Lower lobe of right lung (tissue), 2 donors: ENCODE results near the gene ERFL. TPM values are rescaled to one million over a fixed set of nuclear protein-coding genes. Genes with fewer than 3 reads are reported as not detected.

ENCODE experiments used
- ATAC-seq, 2 donors: fragments of 200-7000 bp; cut with Tn5 transposase; one replicate each; pipeline ENCODE4 v1.9.1; 2020 to 2022; ENCODE audit warnings: mild to moderate bottlenecking in 2 of 2, moderate library complexity in 2 of 2
- DNase-seq: peaks from one replicate; pipeline ENCODE4 v3.0.0-alpha.2; 2020
- H3K27ac ChIP-seq: fragments of 200-600 bp; one replicate; pipeline ENCODE4 v1.8.0; 2022
- H3K27me3 ChIP-seq: fragments of 200-600 bp; one replicate; pipeline ENCODE4 v1.8.0; 2022; ENCODE audit warnings: low read depth
- H3K36me3 ChIP-seq: fragments of 200-600 bp; one replicate; pipeline ENCODE4 v1.8.0; 2022; ENCODE audit warnings: mild to moderate bottlenecking
- H3K4me1 ChIP-seq: fragments of 200-600 bp; one replicate; pipeline ENCODE4 v1.8.0; 2022
- H3K4me3 ChIP-seq: fragments of 200-600 bp; one replicate; pipeline ENCODE4 v1.8.0; 2022; ENCODE audit warnings: mild to moderate bottlenecking
- H3K9me3 ChIP-seq: fragments of 200-600 bp; one replicate; pipeline ENCODE4 v1.8.0; 2022
- intact Hi-C: fragments of 100-400 bp; cut with DNase I; formaldehyde crosslinking; loops from one replicate; pipeline ENCODE4 v1.11.0; 2022
- total RNA-seq: library from RNA; stranded (reverse); fragmentation: NEBNext Ultra II Directional; extraction: Animal tissue kit (Norgen Biotek cat#: 25700); gene quantifications from one replicate; pipeline ENCODE4 v1.2.1, GENCODE V29; 2021
- TF ChIP-seq, protein P1 (sequence below): fragments of 200-600 bp; IDR thresholded peaks from one replicate; pipeline ENCODE4 v1.8.0; 2022; ENCODE audit warnings: antibody characterized with exemption, mild to moderate bottlenecking
- donor health status: DM: no; HTN: yes; CAD: no; lungs with severe emphysema.

The ERFL gene
- total RNA-seq, 1 donor from 2014 or later: 0.41 TPM

DNA sequence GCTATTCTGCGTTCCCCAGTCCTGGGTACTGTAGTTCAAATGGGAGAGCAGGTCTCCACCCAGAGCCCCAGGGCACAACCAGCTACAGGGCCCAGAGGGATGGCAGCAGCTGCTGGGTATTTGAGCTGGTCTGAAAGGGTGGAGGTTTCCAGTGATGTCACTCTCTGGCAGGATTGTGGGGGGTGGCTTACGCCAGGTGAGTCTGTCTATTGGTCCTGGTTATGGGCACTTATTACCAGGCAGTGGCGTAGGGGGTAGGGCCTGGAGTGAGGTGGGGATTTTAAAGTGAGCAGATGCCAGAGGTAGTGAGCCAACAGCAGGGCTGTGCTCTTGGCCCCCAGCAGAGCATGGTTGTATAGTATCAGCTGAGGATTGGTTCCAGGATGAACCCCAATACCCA, 62.0 kb downstream of the ERFL start:
- Histone ChIP-seq H3K9me3 (no peaks in the 10 kb centered on the region), H3K4me1 (peaks cover 93% of the 10 kb centered on the region), H3K27ac (no peak overlapping the region), H3K36me3 (peaks cover 98% of the 10 kb centered on the region), H3K27me3 (no peaks in the 10 kb centered on the region), H3K4me3 (no peak overlapping the region)
- intact Hi-C loops: no loop called here
- no peak for ATAC-seq
- DNase-seq: peak; percentile 23
- TF ChIP-seq, protein P1, sequence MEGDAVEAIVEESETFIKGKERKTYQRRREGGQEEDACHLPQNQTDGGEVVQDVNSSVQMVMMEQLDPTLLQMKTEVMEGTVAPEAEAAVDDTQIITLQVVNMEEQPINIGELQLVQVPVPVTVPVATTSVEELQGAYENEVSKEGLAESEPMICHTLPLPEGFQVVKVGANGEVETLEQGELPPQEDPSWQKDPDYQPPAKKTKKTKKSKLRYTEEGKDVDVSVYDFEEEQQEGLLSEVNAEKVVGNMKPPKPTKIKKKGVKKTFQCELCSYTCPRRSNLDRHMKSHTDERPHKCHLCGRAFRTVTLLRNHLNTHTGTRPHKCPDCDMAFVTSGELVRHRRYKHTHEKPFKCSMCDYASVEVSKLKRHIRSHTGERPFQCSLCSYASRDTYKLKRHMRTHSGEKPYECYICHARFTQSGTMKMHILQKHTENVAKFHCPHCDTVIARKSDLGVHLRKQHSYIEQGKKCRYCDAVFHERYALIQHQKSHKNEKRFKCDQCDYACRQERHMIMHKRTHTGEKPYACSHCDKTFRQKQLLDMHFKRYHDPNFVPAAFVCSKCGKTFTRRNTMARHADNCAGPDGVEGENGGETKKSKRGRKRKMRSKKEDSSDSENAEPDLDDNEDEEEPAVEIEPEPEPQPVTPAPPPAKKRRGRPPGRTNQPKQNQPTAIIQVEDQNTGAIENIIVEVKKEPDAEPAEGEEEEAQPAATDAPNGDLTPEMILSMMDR: no peak

DNA sequence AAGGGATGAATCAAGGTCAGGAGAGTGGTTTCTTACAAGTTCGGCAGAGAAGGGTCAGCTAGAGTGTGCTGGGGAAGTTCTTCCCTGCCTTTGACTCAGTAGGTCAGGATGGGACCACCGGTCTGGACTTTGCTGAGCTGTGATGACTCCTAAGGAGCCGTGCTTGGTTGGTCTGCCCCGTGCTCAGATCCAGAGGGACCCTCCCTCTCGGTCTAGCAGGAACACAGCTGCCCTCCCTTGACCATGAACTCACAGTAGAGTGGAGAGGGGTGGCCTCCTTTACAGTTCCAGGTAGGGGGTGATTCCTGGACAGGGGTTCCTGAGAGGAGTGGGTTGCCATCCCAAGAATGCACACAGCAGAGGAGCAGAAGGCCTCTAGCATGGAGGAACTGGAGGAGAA, 63.9 kb downstream of the ERFL start:
- H3K36me3 ChIP-seq: peaks cover 86% of the 10 kb centered on the region
- ATAC-seq (no peak), DNase-seq (peak; percentile 16)
- H3K4me3 ChIP-seq: no peak overlapping the region
- peaks cover 82% of the 10 kb centered on the region for H3K4me1 ChIP-seq
- H3K9me3 ChIP-seq: no peaks in the 10 kb centered on the region
- TF ChIP-seq, protein P1: no peak
- H3K27me3 ChIP-seq: no peaks in the 10 kb centered on the region
- H3K27ac ChIP-seq: no peak overlapping the region
- intact Hi-C loops: no loop called here

DNA sequence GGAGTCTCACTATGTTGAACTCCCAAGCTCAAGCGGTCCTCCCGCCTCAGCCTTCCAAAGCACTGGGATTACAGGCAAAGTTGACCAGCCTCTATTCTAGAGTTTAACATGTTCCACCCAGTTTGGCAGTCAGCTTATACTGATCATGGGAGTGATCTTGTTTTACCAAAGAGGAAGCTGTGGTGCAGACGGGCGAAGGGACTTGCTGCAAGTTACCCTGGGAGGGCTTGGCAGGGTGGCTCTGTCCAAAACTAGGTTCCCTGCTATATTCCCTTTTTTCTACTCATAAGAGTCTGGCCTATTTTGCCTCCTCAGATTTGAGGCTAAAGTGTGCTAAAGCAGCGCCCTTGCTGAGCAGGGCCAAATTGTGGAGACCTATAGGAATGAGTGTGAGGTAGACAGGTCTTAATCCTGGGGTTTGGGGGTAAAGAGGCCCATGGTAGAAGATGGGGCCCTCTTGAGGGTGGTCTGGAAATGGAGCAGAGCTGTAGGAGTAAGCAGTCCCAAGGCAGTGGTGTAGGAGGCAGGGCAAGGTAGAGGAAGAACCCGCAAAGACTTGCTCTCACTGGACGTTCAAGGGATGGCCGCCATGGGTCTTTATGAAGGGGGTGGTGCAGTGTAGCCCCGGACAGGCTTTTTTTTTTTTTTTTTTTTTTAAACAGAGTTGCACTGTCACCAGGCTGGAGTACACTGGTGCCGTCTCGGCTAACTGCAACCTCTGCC, 64.9 kb downstream of the ERFL start:
- TF ChIP-seq, protein P1: no peak
- Histone ChIP-seq H3K4me3 (no peak overlapping the region), H3K27ac (no peak overlapping the region), H3K4me1 (peaks cover 79% of the 10 kb centered on the region), H3K9me3 (no peaks in the 10 kb centered on the region), H3K36me3 (peaks cover 75% of the 10 kb centered on the region), H3K27me3 (no peaks in the 10 kb centered on the region)
- intact Hi-C loops: no loop called here
- DNase-seq (no peak), ATAC-seq (no peak)

DNA sequence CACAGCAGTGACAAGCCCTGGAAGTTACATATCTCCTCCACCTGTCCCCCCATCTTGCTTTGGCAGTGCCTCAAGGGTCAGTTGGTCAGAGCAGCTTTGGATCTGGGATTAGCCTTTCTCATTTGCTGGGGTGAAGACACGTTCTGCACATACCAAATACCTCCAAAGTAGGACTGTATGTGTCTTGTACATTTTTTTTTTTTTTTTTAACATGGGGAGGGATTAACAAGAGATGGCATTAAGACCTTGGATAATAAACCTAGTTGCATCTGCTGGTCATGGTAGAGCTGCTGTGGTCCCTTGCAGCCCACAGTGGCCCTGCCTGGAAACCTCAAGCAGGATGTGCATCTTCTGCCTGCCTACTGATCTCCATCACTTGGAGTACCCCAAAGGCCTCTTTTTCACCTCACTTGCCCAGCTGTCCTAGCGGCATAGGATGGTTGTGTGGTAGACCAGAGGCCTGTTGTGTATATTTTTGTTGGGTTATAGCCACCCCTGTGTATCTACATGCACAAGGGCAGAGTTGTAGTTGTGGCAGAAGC, 65.7 kb downstream of the ERFL start:
- H3K4me1 ChIP-seq: peaks cover 71% of the 10 kb centered on the region
- H3K27me3 ChIP-seq: no peaks in the 10 kb centered on the region
- ATAC-seq (no peak), DNase-seq (no peak)
- H3K36me3 ChIP-seq: peaks cover 67% of the 10 kb centered on the region
- intact Hi-C loops: no loop called here
- TF ChIP-seq, protein P1: no peak
- no peak overlapping the region for H3K4me3 ChIP-seq
- no peak overlapping the region for H3K27ac ChIP-seq
- no peaks in the 10 kb centered on the region for H3K9me3 ChIP-seq

DNA sequence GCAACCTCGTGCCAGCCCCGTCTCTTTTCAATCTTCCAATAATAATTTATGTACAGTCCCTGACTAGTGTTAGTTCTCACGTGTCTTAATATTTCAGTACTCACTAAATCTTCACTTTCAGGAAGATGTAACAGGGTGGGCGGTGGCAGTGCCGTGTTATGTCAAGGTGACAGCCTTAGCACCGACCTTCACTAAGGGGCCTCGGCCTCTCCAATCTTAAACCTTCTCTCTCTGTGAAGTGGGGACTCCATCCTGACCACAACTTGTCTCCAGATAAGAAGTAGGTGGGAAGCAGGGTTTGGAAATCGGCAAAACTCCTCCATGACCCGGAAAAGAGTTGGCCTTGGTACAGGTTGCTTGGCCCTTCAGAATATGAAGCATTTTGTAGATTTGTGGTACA, 66.4 kb downstream of the ERFL start:
- Histone ChIP-seq H3K4me1 (peaks cover 64% of the 10 kb centered on the region), H3K36me3 (peaks cover 62% of the 10 kb centered on the region), H3K4me3 (peak overlapping the region; percentile 90), H3K27ac (no peak overlapping the region), H3K27me3 (no peaks in the 10 kb centered on the region), H3K9me3 (no peaks in the 10 kb centered on the region)
- DNase-seq (no peak), ATAC-seq (no peak)
- intact Hi-C loops: no loop called here
- TF ChIP-seq, protein P1: no peak
